GM13976 (cell line): ENCODE measurements around the gene SYAP1.

Experiments
- DNase-seq: peaks from one replicate; pipeline ENCODE4 v3.0.0; 2012; ENCODE audit warnings: low spot score
- in situ Hi-C: fragments of 300-500 bp; cut with MboI; formaldehyde crosslinking; loops from one replicate; pipeline ENCODE4 v1.12.0; 2022; ENCODE audit warnings: low sequenced_read_pairs, mixed read lengths, inconsistent platforms; ENCODE audit not compliant: unreplicated experiment
- TF ChIP-seq, protein P1 (sequence below): IDR thresholded peaks from 2 replicates; pipeline ENCODE4 v1.5.1; 2012; ENCODE audit warnings: borderline replicate concordance, mild to moderate bottlenecking; ENCODE audit not compliant: insufficient read depth; ENCODE audit errors: extremely low read depth, missing control alignments, control extremely low read depth

SYAP1 gene

DNA sequence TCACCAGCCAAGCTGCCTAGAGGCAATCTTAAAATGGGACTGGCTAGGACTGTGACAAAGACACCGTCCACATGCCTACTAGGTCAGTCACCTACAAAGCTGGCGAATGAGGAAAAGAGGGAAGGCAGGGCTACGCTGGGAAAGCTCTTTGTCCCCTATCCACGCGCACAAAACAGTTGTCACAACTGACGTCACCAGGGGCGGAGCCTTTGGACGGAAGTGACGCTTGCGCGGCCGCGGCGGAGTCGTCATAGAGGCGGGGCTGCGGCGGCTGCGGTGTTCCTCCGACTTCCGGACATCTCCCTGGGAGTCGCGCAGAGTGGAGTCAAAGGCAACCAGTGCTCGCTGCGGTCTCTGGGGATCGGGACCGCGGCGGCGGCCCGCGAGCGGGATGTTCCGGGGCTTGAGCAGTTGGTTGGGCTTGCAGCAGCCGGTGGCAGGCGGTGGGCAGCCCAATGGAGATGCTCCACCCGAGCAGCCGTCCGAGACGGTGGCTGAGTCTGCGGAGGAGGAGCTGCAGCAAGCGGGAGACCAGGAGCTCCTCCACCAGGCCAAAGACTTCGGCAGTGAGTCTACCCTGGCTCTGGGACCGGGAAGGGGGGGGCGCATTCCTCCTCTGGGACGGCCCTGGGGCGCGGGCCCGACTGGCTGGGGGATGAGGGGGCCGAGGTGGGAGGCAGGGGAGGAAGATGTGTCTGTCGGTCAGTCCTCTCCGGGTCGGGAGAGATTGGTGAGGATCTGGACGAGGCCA is at the start of gene SYAP1:
SYAP1 (plus strand) TSS at position 279 of the 751 bp plus-strand sequence; CDS start at position 392, 113 bp downstream.
- TF ChIP-seq, protein P1, sequence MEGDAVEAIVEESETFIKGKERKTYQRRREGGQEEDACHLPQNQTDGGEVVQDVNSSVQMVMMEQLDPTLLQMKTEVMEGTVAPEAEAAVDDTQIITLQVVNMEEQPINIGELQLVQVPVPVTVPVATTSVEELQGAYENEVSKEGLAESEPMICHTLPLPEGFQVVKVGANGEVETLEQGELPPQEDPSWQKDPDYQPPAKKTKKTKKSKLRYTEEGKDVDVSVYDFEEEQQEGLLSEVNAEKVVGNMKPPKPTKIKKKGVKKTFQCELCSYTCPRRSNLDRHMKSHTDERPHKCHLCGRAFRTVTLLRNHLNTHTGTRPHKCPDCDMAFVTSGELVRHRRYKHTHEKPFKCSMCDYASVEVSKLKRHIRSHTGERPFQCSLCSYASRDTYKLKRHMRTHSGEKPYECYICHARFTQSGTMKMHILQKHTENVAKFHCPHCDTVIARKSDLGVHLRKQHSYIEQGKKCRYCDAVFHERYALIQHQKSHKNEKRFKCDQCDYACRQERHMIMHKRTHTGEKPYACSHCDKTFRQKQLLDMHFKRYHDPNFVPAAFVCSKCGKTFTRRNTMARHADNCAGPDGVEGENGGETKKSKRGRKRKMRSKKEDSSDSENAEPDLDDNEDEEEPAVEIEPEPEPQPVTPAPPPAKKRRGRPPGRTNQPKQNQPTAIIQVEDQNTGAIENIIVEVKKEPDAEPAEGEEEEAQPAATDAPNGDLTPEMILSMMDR: no peak
- peak; percentile 86 for DNase-seq
- in situ Hi-C loops: no loop called here

DNA sequence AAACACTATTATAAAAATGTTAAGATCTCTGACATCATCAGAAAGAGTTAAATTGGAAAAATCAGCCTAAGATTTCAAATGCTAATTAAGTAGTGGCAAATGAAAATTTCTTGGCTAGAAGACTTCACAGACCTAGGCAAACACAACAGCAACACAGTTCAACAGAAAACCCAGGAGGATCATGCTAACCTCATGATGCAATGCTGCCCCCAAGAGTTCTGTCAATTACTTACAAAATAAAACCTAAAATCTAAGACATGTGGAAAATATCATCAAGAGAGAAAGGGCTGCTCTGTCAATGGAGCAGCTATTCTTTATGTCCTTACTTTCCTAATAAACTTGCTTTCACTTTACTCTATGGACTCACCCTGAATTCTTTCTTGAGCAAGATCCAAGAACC is 48.4 kb upstream of the SYAP1 start:
- in situ Hi-C loops: no loop called here
- peak; percentile 49 for DNase-seq
- TF ChIP-seq, protein P1: peak; percentile 11

- in situ Hi-C loops: loop anchor here (25.0 kb wide), 1 partner anchor 216 kb away; no protein-coding TSS in a partner anchor
- TF ChIP-seq, protein P1: no peak
- no peak for DNase-seq
Observed at GRCh38 chrX:16678689-16679088, 40.7 kb upstream of the SYAP1 start.

- in situ Hi-C loops: loop anchor here (25.0 kb wide), 1 partner anchor 221 kb away; no protein-coding TSS in a partner anchor
- TF ChIP-seq, protein P1: no peak
- DNase-seq: no peak
Observed at GRCh38 chrX:16683007-16683664, 36.3 kb upstream of the SYAP1 start.

DNA sequence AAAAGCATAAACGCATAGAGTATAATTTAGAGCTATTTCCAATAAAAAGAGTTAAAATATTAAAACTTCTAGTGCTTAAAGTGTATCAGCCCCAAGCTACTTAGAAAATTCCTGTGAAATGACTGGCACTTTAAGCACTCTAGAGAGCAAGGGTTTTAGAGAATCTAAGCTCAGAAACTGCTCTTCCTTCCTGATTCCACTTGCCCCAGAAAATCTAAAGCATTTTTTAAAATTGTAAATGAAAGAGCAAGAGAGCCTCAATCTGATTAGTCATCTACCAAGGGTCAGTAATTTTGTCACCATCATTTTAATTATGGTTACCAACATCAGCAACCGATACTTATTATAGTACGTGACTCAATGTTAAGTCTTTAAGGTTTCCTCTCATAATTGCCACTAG is 31.9 kb upstream of the SYAP1 start:
- in situ Hi-C loops: loop anchor here (25.0 kb wide), 1 partner anchor 225 kb away; no protein-coding TSS in a partner anchor
- no peak for DNase-seq
- TF ChIP-seq, protein P1: no peak

DNA sequence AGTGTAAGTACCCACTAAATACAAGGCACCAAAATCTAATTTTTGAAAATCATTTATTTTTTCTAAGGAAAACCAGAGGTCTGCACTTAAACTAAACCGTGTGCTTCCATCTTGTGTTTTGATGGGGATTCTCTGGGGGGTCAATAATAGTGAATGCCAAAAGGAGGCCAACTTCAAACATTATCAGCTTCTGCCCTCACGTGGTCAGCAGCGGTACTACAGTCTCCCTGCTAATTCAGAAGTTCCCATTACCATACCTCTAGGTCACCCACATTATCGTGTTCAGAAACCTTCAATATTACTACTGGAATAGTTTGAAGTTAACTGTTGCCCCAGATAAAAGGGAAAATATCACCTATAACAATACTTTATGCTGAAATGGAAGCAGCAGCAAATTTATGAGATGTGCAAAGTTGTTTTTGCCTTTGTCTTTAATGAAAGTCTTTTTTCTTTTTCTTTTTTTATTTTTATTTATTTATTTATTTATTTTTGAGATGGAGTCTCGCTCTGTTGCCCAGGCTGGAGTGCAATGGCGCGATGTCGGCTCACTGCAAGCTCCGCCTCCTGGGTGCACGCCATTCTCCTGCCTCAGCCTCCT is 24.2 kb upstream of the SYAP1 start:
- DNase-seq: peak; percentile 65
- in situ Hi-C loops: loop anchor here (25.0 kb wide), 1 partner anchor 233 kb away; no protein-coding TSS in a partner anchor
- TF ChIP-seq, protein P1: peak; percentile 89
